Rectal smooth muscle tissue (tissue), 1 donor: ENCODE results near the gene ARHGAP42.

Source experiments
- H3K27ac ChIP-seq: one replicate; pipeline ENCODE4 v1.7.0; 2013; ENCODE audit warnings: low read depth, low read length, inconsistent platforms
- H3K27me3 ChIP-seq: one replicate; pipeline ENCODE4 v1.7.0; 2013; ENCODE audit warnings: low read length; ENCODE audit not compliant: control insufficient read depth, insufficient read depth
- H3K36me3 ChIP-seq: one replicate; pipeline ENCODE4 v1.7.0; 2013; ENCODE audit warnings: low read length; ENCODE audit not compliant: control insufficient read depth, insufficient read depth
- H3K4me1 ChIP-seq: one replicate; pipeline ENCODE4 v1.7.0; 2013; ENCODE audit warnings: low read length; ENCODE audit not compliant: control insufficient read depth, insufficient read depth
- H3K4me3 ChIP-seq: one replicate; pipeline ENCODE4 v1.7.0; 2013; ENCODE audit warnings: low read length
- H3K9ac ChIP-seq: one replicate; pipeline ENCODE4 v1.7.0; 2013; ENCODE audit warnings: low read length

Gene ARHGAP42

GRCh38 chr11:100711984-100712383 lies 24.9 kb downstream of the ARHGAP42 start:
- Histone ChIP-seq H3K27me3 (no peaks in the 10 kb centered on the region), H3K36me3 (no peaks in the 10 kb centered on the region), H3K27ac (no peak overlapping the region), H3K4me1 (no peaks in the 10 kb centered on the region), H3K9ac (no peak overlapping the region), H3K4me3 (no peak overlapping the region)

DNA sequence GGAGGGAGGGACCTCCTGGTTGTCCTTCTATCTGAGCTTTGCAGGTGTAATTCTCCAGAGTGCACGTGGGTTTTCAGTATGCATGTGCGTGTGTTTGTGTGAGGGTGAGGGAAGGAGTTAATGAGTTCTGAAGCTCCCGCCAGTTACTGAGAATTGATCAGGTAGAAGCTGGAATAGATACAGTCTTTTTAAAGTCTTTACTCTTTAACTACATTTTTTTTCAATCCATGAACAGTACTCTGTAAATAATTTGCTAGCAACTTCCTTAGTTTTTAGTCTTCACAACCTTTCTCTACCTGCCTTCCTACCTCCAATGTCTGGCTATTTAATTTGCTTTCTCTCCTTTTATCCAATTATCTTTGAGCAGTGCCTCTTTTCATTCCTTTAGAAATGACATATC lies 25.5 kb downstream of the ARHGAP42 start:
- no peak overlapping the region for H3K4me3 ChIP-seq
- H3K27me3 ChIP-seq = no peaks in the 10 kb centered on the region
- H3K27ac ChIP-seq = no peak overlapping the region

DNA sequence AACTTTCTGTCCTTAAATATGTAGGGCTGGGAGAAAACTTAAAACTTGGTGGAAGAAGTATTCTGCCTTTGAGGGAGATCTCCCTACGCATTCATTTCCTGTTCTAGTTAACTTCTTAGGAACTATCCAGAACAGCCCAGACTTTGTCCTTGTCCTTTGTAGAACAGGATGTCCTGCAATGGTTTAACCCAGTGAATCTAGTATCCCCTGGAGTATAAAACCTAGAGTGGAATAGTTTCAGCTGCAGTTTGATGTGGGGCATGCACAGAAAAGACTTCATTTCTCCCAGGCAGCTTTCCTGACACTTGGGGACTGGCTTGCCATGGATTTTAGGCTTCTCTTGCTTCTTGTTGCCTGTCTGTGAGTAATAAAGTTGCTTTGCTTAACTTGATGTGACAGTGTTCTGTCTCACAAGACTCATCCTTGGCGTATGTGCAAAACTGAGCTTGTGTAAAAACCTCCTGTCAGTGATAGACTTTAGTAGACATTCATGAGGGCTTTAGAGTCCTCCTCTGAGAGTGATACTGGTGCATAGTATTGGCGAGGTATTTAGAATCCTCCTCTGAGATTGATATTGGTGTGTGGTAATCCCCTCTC lies 28.2 kb downstream of the ARHGAP42 start:
- no peak overlapping the region for H3K27ac ChIP-seq
- H3K4me3 ChIP-seq = no peak overlapping the region
- no peaks in the 10 kb centered on the region for H3K4me1 ChIP-seq
- H3K9ac ChIP-seq = no peak overlapping the region
- H3K27me3 ChIP-seq = no peaks in the 10 kb centered on the region
- no peaks in the 10 kb centered on the region for H3K36me3 ChIP-seq

More for the DNA sequence above, 25.5 kb downstream of the ARHGAP42 start:
- H3K4me1 ChIP-seq = no peaks in the 10 kb centered on the region
- no peaks in the 10 kb centered on the region for H3K36me3 ChIP-seq
- H3K9ac ChIP-seq = no peak overlapping the region

DNA sequence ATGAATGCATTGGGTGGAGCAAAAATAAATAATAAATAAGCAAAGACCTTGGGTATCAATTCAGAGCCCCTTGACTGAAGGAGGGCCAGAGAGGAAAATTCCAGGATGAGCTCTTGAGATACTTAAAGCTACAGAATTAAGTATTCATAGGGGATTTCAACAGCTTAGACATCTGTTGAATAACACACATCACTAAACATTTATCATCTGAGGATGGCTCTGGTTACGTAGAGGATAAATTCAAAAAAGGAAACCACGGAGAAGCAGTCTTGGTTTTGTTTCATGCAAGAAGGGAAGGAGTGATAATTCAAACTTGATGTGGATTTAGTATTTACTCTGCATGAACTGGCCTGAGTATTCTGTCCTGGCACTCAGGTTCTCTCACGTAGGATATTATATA lies 29.8 kb downstream of the ARHGAP42 start:
- Histone ChIP-seq H3K36me3 (no peaks in the 10 kb centered on the region), H3K27me3 (no peaks in the 10 kb centered on the region), H3K4me3 (no peak overlapping the region), H3K4me1 (no peaks in the 10 kb centered on the region), H3K9ac (no peak overlapping the region), H3K27ac (no peak overlapping the region)

- no peak overlapping the region for H3K4me3 ChIP-seq
- H3K36me3 ChIP-seq = no peaks in the 10 kb centered on the region
- H3K27me3 ChIP-seq = no peaks in the 10 kb centered on the region
- H3K4me1 ChIP-seq = no peaks in the 10 kb centered on the region
- H3K27ac ChIP-seq = no peak overlapping the region
- no peak overlapping the region for H3K9ac ChIP-seq
Measured at GRCh38 chr11:100719362-100719761, 32.3 kb downstream of the ARHGAP42 start.

- H3K36me3 ChIP-seq = no peaks in the 10 kb centered on the region
- H3K9ac ChIP-seq = no peak overlapping the region
- no peak overlapping the region for H3K27ac ChIP-seq
- no peaks in the 10 kb centered on the region for H3K4me1 ChIP-seq
- no peak overlapping the region for H3K4me3 ChIP-seq
- no peaks in the 10 kb centered on the region for H3K27me3 ChIP-seq
Measured at GRCh38 chr11:100719809-100720221, 32.7 kb downstream of the ARHGAP42 start.

- Histone ChIP-seq H3K27ac (no peak overlapping the region), H3K4me3 (no peak overlapping the region), H3K27me3 (no peaks in the 10 kb centered on the region), H3K36me3 (no peaks in the 10 kb centered on the region), H3K9ac (no peak overlapping the region), H3K4me1 (no peaks in the 10 kb centered on the region)
Measured at GRCh38 chr11:100726680-100727079, 39.6 kb downstream of the ARHGAP42 start.

GRCh38 chr11:100727410-100727809 lies 40.3 kb downstream of the ARHGAP42 start:
- no peak overlapping the region for H3K4me3 ChIP-seq
- H3K4me1 ChIP-seq = no peaks in the 10 kb centered on the region
- no peaks in the 10 kb centered on the region for H3K27me3 ChIP-seq
- H3K27ac ChIP-seq = no peak overlapping the region
- H3K9ac ChIP-seq = no peak overlapping the region
- no peaks in the 10 kb centered on the region for H3K36me3 ChIP-seq

GRCh38 chr11:100730266-100730665 lies 43.2 kb downstream of the ARHGAP42 start:
- Histone ChIP-seq H3K4me1 (no peaks in the 10 kb centered on the region), H3K27me3 (no peaks in the 10 kb centered on the region), H3K9ac (no peak overlapping the region), H3K27ac (no peak overlapping the region), H3K4me3 (no peak overlapping the region), H3K36me3 (no peaks in the 10 kb centered on the region)

GRCh38 chr11:100731471-100731870 lies 44.4 kb downstream of the ARHGAP42 start:
- Histone ChIP-seq H3K4me3 (no peak overlapping the region), H3K4me1 (no peaks in the 10 kb centered on the region), H3K36me3 (no peaks in the 10 kb centered on the region), H3K27ac (no peak overlapping the region), H3K9ac (no peak overlapping the region), H3K27me3 (no peaks in the 10 kb centered on the region)

GRCh38 chr11:100732949-100733348 lies 45.9 kb downstream of the ARHGAP42 start:
- no peak overlapping the region for H3K9ac ChIP-seq
- no peaks in the 10 kb centered on the region for H3K36me3 ChIP-seq
- H3K27me3 ChIP-seq = no peaks in the 10 kb centered on the region
- H3K27ac ChIP-seq = no peak overlapping the region
- no peaks in the 10 kb centered on the region for H3K4me1 ChIP-seq
- no peak overlapping the region for H3K4me3 ChIP-seq

DNA sequence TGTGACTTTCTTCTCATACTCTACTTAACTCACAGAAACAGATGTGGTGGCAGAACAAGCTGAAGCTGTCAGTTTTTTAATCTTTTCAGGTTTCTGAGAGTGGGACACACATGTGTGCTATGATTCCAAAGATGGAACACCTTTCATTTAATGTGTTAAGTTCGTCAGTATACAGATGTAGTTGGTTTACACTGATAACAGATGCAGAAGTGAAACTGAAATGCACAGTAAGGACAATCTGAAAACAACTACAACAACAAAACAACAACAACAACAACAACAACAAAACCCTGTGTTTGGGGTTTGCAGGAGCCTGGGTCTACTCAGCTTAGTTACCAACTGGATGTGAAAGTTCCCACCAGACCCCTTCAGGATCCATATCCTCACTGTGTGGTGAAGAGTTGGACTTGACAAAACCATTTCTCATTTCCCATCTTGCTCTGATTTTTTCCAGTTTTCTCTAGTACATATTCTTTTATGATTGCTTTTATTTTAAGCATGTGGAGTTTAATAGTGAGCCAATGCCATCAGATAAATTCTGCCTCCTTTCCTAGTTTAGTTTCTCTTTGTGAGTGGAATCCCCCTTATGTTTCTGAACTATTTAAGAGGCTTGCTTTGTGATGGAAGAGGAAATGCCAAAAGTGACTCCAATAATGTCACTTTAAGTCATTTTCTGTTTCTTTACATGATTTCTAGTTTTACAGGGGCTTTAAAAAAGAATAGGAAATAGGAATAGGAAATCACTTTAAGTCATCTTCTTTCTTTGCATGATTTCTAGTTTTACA lies 47.8 kb downstream of the ARHGAP42 start:
- no peak overlapping the region for H3K9ac ChIP-seq
- H3K4me1 ChIP-seq = peaks cover 3% of the 10 kb centered on the region
- H3K36me3 ChIP-seq = no peaks in the 10 kb centered on the region
- no peak overlapping the region for H3K27ac ChIP-seq
- no peaks in the 10 kb centered on the region for H3K27me3 ChIP-seq
- H3K4me3 ChIP-seq = no peak overlapping the region
